SK-N-SH (cell line): ENCODE measurements around the gene ACSS1.

Experiments
- CTCF ChIP-seq: fragments of 200-600 bp; sonication (generic); IDR thresholded peaks from 2 replicates; pipeline ENCODE4 v1.6.1; 2017; ENCODE audit warnings: antibody characterized with exemption, mild to moderate bottlenecking, moderate library complexity
- EP300 ChIP-seq, 2 experiments: IDR thresholded peaks; 2 replicates each; pipeline versions ENCODE4 v1.4.0 to v1.6.1; 2012; ENCODE audit warnings: borderline replicate concordance in 1 of 2, low read depth in 1 of 2, low read length in 1 of 2
- MAX ChIP-seq: IDR thresholded peaks from 2 replicates; pipeline ENCODE4 v1.4.0; 2012; ENCODE audit warnings: low read depth
- MEF2A ChIP-seq: IDR thresholded peaks from 2 replicates; pipeline ENCODE4 v1.4.0; 2012; ENCODE audit warnings: low read depth, borderline replicate concordance

DNA sequence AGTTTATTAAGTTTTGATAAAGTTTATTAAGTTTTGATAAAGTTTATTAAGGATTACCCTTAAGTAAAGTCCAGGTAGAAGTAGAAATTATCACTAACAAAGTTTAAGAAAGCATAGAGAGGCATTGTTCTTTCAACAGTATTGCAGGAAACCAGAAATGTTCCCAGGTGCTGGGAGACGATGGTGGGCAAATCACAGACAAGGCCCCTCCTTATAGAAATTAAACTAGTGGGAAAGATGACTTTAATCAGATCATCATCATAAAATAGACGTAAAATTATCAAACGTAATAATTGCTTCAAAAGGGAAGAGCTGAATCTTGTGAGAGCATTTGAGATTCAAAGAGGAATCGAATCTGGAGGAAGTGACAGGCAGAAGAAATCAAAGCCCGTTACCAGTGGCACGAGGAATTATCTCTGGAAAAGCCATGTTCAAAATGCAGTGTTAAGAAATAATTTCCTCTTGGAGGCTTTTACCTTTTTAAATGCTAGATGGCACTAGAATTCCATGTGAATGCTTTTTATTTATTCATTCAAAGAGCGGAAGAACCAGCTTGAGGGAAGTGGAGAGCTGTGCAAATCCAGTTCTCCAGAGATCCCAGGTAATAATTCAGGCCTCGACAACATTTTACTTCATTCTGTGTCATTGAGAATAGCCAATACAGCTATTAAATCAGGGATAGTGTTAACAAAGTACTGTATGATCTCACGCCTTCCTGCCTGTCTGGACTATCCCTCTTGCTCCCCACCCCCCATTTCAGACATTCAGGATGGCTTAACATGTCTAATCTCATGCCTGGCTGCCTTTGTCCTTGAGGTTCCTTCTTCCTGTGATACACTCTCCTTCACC lies 64.4 kb downstream of the ACSS1 start:
- TF ChIP-seq CTCF, result peak; percentile 54
- no peak for TF ChIP-seq MEF2A
- TF ChIP-seq MAX, result no peak
- TF ChIP-seq EP300 (IDR thresholded peaks at IDR 0.05; ENCODE audit: borderline replicate concordance in 1 of 2, low read depth in 1 of 2, low read length in 1 of 2), result no peak
